ENCODE measurements around the gene PLXNA4.

PLXNA4 gene

DNA sequence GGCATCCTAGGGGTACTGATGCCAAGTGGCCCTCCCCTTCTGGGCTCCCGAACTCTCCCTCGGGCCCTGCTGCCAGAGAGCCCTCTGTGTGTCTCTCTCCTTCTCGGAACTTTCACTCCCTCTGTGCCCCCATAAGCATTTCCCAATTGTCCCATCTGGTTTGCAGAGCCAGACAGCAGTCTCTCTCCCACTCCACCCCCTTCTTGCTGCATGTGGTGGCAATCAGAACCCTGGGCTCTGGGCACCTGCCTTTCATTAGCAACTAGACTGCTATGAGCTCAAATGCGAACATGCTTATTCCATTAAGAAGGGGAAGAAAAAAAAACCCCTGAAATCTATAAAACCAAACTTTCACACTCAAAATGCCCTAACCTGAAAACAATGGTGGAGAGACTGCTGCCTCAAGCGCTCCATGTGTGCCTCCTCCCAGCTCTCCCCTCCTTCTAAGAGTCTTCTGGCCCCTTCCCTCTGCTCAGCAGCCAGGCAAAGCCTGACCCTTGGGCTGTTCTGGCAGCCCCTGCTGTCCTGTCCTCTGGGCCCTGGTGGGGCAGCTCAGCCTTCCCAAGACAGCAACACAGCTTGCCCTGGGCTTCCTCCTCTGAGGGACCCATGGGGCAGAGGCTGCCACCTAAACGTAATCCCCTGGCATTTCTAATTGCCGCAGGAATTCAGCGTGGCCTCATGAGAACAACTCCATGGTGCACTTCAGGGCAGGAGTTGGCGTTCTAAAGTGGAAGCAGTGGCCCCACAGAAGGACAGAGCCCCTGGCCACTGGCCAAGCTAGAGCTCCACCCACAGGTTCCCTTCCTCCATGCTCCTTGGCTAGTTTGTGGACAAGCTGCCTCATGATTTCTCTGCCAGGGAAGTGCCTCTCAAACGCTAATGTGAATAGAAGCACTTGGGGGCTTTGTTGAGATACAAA lies 415.4 kb downstream of the PLXNA4 start:
- no peak for FAIRE-seq

DNA sequence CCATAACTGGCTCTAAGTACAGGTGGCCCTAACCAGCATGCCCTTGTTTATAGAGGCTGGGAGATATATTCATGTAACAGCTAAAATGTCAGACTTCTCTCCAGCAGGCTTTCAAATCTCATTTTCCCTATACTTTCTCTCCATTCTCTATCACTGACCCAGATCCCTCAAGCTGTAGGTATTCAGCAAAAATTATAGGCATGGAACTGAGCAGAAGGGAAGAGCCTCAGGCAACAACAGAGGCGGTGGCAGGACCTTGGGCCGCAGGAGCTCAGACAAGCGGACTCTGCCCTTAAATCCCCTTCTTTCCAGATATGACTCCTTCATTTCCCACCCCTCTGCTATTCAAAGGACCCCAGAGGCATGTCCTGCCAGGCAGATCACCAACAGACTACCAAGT lies 417.4 kb downstream of the PLXNA4 start:
- no peak for FAIRE-seq

DNA sequence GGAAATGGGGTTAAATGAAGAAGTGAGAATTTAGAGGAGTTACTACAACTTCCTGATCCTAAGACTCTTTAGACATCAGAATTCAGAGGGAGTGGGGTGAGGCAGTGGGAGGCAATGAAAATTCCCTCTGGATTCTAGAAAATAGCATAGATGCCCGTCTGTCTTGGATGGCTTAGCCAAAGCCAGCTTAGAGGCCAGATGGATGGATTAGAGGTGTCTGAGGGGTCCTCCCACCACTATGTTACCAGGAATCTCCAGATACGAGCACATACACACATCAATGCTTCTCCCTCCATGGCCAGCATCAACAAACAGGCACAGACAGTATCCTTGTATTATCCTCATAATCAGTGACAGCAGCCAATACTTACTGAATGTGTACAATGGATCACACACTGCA lies 418.1 kb downstream of the PLXNA4 start:
- no peak for FAIRE-seq

DNA sequence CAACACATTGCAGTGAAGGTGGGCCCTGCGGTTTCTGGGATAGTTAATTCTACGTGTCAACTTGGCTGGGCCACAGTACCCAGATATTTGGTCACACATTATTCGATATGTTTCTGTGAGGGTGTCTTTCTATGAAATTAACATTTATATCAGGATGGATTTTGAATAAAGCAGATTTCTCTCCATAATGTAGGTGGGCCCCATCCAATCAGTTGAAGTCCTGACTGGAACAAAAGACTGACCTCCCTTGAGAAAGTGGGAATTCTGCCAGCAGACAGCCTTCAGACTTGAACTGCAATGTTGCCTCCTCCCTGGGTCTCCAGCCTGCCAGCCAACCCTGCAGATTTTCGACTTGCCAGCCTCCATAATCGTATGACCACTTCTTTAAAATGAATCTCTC lies 420.6 kb downstream of the PLXNA4 start:
- no peak for FAIRE-seq

DNA sequence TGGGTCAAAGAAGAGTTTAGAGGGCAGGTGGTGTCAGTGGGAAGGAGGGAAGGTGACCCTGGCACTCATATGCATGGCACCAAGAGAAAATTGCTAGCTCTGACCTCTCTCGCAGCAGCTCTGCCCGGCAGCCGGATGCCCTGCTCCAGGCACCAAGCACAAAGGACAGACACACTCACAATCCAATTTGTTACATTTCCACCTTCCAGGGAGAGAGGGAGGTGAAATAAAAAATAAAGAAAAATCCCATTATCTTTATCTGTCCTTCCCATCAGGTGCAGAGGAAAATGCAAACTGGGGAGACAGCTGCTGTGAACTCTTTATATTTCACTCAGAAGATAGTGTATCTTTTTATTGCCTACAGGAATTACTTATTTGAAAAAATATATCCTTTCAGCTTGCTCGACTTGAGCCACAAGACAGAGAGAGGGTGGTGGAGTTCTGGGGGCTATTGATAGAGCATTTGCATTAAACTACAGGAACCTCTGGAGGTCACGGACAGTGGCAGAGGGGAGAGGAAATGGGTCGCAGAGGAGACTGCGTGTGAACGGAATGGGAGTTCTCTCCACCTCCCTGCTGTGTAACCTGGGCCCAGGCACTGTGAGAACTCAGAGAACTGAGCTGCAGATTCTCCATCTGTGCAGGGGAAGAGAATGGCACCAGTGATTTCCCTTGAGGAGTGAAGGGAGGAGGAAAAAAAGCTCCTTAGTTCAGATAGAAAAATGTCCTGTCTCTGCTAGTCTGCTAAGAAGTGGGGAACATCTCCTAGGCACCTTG lies 421.4 kb downstream of the PLXNA4 start:
- FAIRE-seq, result no peak

DNA sequence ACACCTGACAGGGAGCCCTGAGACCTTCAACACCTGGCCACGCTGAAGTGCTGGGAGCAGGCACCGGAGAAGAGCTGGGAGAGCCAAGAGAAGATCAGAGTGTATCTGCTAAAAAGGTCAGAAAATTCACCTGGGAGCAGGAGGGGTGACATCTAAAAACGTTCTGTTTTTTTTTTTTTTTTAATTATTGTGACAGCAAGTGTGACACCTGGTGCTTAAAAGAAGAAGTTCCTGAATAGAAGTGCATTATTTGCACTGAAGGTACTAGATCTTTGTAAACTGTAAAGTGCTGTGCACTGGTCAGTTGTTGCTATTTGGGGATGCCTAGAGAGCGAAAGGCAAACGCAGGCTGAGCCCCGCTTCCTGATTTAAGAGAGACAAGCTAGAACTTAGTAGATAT lies 422.0 kb downstream of the PLXNA4 start:
- no peak for FAIRE-seq

DNA sequence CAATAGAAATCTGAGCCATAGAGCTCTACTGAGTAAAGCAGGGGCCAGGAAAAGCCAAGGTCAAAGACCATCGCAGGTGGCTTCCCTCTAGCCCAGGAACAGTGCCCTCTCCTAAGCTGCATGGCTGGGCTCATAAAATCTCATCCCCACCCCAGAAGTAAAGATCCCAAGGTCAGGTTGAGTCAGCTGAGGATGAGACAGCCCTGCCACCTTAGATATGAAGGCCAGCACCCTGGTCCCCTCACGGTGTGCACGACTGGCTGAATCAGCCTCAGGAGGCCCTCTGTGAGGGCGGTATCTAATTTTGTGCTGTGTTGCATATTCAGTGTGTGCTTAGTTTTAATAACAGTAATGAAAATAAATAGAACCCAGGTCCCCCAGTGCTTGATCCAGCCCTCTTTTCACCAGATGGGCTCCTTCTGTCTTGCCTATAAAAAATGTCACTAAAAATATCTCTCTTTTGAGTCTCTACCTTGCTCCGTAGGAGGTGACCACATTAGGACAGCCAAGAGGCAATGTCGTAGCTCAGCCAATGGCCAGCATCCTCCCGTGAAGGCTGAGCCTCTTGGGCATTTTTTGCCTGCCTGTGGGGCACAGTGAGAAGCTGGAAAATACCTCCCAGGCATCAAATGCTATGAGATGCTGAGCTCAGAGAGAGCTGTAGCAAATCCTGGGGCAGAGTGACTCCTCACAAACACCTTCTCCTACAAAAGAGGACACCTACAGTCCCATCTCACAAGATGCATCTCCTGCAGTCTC lies 424.0 kb downstream of the PLXNA4 start:
- FAIRE-seq, result no peak

DNA sequence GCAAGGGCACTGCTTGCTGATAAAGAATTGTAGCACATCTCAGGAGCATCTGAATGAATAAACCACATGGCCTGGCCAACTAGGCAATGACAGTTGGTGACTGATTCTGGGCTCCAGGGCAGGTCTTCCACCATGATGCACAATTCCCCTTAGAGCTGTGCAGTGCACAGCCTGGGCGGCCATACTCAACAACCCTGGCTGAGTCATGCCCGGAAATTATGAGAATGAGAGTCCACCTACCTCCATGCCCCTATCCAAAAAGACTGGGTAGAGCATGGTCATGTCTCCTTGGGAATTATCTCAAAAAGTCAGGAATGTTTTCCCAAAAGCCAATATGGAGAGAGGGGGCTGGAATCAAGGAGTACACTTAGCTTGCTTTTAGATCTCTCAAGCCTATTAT lies 425.6 kb downstream of the PLXNA4 start:
- FAIRE-seq, result no peak

DNA sequence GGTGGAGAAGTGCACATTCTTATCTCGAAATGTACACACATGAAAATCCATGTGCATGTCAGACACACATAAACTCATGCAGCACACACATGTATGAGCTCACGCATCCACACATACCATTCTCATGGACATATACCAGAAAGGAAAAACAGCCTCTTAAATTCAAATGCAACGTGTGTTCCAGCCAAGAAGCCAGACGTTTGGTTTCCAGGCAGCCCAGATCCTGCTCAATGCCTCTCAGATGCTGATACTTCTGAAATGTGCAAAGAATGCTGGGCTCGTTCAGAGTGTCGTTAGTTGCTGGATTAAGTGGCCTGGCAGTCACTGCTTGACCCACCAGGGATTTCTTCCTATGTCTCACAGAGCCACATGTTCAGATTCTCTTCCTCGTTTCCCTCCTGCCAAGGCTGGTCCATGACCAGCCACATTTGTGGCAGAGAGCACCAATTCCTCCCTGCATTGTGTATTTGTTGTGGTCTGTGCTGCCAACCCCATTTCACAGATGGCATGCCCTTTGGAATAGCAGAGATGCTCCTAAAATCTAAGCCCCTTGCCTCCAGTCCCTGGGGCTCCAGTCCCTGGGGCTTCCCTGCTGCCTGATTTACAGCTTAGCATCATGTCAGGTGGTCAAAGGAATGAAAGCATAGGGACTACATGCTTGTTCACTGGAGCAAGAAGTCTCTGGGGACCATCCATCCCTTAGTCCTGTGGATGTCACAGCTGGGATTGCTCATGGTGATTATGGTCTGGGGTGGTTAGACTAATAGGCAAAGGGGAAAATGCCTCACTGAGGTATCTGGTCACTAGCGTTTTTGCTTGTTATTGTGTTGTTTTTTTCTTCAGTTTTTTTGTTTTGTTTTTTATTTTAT lies 426.6 kb downstream of the PLXNA4 start:
- no peak for FAIRE-seq

DNA sequence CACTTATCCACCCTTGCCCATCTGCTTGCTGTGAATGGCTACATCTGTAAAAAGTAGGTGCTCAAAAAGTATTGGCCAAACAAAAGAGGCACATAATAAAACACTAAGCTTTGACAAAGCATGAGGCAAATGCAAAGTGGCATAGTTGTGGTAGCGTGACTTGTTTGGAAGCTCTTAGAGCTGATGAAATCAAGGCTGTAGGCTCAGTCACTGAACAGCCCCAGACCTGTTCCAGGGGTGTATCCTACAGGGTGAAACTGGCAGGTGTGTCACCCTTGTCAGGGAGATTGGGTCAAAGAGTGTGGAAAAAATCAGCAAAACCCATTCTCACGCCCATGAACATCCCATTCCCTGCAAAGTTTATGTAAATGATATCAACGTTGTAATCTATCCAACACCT lies 427.4 kb downstream of the PLXNA4 start:
- no peak for FAIRE-seq

DNA sequence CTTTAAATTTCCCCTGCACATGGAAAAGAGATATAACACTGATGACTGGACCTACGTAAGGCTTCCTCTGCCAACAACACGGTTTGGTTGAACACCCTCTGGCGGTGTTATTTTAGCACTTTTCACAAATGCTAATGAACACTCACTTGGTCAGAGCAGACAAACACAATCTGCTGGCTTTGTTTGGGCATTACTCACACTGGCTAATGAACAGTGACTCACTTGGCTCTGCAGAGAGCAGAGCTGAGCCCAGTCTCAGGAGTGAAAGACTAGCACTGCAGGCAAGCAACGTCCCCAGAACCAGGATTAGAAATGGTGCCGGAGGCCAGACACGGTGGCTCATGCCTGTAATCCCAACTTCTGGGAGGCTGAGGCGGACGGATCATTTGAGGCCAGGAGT lies 430.8 kb downstream of the PLXNA4 start:
- FAIRE-seq, result no peak

DNA sequence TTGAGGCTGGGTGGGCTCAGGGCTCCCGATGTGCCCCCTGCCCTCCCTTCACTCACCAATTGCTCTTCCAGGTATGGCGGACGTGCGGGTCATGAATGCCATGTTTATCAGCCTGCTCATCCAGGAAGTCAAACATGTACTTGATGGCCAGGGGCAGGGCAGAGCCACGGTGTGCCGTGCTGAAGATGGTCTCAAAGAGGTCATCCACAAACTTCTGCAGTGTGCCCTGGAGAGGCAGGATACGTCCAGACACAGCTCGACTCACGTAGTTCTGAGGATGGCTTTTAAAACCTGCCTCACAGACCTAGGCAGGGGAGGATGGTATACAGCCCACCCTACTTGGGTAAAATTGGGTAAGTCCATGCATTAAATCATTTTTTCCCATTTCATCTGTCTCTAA lies 431.2 kb downstream of the PLXNA4 start:
- no peak for FAIRE-seq

DNA sequence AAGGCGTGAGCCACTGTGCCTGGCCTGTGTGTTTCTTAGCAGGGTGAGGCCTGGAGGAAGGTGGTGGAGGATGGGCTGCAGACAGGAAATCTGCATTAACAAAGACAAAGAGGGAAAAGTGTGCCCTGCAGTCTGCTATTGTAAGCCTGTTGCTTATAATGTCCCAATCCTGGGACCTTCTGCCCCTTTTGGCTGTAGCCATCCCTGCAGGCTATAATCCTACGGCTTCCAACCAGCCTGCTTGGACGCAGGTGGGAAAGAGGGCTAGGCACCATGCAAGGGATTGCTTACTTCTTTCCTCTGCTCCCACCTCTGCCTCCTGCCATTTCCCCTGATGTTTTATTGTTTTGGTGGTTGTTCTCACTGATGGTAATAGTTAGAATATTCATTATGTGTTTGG lies 434.3 kb downstream of the PLXNA4 start:
- no peak for FAIRE-seq

DNA sequence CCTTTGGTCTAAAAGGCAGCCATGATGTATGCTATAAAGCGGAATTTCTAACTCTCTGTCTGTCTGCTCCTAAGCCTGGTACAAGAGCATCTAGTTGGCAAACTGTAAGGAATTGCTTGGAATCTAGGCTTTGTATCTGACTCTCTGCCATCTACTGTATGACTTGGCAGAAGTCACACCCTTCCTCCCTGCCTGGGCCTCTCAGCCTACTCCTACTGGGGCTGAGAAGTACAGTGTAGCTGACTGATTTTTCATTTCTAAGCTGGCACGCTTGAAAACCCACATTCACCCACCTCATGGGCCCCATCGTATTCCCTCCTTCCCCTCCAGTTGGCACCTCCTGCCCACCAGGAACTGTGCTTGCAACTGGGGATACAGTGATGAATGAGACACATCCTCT lies 435.2 kb downstream of the PLXNA4 start:
- no peak for FAIRE-seq

DNA sequence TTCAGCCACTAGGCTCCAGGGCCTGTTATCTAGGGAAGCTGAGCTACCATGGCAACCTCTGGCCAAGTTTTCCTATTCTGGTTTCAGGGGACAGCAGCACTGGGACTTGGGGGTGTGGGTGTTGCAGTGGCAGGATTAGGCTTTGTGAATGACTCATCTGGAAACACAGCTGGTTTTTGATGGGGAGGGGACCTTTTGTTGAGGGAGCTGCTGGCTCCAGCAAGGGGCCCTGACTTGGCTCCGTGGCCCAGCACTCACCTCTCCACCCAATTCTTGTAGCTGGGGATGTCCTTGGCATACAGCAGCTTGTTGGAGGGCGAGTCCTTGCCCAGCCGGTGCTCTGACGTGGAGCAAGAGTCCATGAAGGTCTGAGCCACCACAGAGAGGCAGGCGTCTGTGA lies 435.9 kb downstream of the PLXNA4 start:
- no peak for FAIRE-seq

DNA sequence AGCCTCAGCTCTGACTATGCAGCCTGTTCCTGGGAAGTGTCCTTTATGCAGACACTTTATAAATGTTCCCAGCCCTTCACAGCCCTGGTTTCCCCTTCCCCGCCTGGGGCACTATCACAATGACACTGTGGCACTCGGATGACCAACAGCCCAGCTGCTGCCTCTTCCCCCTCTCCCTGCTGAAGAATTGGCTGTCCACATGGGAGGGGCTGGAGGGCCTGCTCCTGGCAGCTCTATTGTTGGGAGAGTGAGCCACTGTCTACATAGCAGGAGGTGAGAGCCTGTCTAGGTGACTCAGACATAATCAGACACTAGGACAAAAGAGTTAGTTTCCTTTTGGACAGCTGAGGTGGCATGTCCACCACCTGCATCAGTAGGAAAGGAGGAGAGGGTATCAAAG lies 437.5 kb downstream of the PLXNA4 start:
- no peak for FAIRE-seq

DNA sequence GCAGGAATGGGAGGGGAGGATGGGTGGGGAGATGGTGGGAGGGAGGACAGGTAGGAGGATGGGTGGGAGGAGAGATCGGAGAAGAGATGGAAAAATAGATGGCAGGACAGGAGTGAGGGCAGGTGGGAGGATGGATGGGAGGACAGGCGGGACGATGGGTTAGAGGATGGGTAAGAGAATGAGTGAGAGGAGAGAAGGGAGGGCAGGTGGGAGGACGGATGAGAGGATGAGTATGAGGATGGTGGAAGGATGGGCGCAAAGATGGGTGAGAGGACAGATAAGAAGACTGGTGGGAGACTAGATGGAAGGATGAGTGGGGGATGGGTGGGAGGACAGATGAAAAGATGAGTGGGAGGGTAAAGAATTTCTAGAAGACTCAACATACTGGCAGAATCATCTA lies 438.6 kb downstream of the PLXNA4 start:
- FAIRE-seq, result no peak

DNA sequence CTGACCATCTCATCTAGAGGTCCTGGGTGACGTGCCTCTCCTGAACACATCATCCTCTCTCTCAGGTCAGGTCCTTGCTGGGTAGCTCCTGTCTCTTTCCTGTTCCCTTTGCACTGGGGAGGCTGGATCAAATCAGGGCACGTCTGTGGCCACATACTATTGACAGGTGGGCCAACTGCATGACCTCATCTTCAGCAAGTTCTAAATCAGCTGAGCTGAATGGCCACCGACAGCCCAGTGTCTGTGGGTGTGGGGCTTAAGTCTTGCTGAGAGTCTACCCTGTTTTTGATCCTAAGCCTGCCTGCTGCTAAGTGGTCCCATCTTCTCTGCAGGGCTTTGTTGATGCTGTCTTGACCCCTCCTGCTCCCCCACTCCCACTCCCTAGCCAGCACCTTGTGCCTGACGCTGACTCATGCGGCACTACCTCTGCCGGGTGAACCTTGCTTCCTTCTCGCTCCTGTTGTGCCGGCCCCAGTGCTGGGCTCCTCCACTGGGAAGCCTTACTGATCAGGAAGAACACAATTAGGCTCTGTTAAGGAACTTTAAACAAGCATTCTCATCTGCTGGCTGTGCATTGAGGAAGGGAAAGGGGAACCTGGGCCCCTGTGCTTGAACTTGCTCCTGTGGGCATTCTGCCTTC lies 440.4 kb downstream of the PLXNA4 start:
- FAIRE-seq, result no peak

DNA sequence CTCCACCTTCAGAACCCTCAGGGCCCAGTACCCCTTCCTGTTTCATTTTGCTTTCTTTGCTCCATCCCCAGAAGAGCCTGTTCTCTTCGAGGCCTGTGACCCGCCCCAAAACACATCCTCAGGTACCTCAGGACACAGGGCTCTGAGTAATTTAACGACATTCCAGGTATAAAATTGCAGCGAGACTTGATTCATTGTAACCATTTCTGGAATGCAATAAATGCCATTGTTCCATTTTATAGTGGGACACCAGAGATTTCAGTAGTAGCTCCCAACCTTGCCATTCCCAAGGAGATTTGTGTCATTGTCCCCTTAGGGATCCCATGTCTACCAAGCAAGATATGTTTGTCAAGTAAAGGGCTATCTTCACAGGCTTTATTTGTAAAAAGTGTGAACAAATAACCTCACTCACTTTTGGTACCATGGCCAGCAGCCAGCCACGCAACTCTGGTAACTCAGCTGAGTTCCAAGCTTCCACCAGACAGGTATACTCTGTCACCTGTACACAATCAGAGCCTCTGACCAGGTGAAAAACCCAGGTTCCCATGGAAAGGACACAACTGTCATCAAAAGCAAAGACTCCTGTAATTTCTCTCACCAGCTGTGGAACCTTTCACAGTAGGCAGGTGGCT lies 441.3 kb downstream of the PLXNA4 start:
- FAIRE-seq, result no peak

DNA sequence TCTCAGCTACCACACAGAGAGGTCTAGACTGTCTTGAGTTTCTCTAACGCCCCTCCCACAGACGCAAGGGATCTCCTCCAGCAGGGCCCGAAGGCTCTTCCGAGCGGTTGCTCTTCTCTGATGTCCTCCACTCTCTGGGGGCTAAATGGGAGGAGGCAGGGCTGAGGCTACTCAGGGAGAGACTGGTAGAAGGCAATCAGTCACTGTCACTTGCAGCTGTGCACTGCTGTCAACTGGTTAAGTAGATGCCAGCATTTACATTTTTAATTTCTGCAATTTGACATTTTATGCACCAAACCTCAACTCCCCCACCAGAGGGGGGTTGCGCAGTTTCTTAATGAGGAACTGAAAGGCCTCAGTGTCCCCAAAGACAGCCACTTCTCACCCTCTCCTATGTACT lies 442.8 kb downstream of the PLXNA4 start:
- no peak for FAIRE-seq

DNA sequence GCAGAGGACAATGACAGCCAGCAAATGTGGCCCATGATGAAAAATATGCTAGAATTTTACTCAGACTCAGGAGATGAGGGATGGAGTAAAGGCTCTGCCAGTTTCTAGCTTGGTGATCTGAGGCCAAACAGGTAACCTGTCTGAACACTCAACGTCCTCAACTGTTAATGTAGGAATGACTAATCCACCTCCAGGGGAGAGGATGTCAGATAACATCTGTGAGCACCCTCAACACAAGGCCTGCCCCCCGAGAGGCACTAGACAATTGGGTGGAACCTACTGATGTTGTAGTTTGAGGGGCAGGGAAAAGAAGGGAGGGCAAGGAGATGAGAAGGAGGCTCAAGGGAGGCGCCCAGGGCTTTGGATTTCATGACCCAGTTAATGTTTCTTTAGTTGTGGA lies 445.1 kb downstream of the PLXNA4 start:
- FAIRE-seq, result no peak
